NCI-H2029 (cell line): ENCODE data around the gene INF2.
"Not testable (repeated sequence)": the region's sequence is repeated elsewhere in the genome, so short reads cannot be mapped to it uniquely, and the experiment has no call there.

Experiments used
- DNase-seq: peaks from one replicate; lab custom pipeline; 2025; lab: John Stamatoyannopoulos, UW

The INF2 gene

GRCh38 chr14:104657101-104657524, 32.3 kb upstream of the INF2 start:
- no peak for DNase-seq

- no peak for DNase-seq
Measured at GRCh38 chr14:104657563-104658324, 31.7 kb upstream of the INF2 start.

- DNase-seq = no peak
Measured at GRCh38 chr14:104658325-104658712, 31.1 kb upstream of the INF2 start.

GRCh38 chr14:104659146-104659545, 30.3 kb upstream of the INF2 start:
- no peak for DNase-seq

GRCh38 chr14:104659764-104660523, 29.5 kb upstream of the INF2 start:
- no peak for DNase-seq

GRCh38 chr14:104660597-104660996, 28.8 kb upstream of the INF2 start:
- no peak for DNase-seq

GRCh38 chr14:104661086-104661485, 28.3 kb upstream of the INF2 start:
- no peak for DNase-seq

- not testable (repeated sequence) for DNase-seq
Measured at GRCh38 chr14:104661528-104662157, 27.8 kb upstream of the INF2 start.

- not testable (repeated sequence) for DNase-seq
Measured at GRCh38 chr14:104662472-104662871, 26.9 kb upstream of the INF2 start.

- DNase-seq = no peak
Measured at GRCh38 chr14:104664107-104664506, 25.3 kb upstream of the INF2 start.

GRCh38 chr14:104664588-104664987, 24.8 kb upstream of the INF2 start:
- no peak for DNase-seq

GRCh38 chr14:104665114-104665656, 24.2 kb upstream of the INF2 start:
- DNase-seq = no peak

- DNase-seq = no peak
Measured at GRCh38 chr14:104665657-104666522, 23.5 kb upstream of the INF2 start.

- DNase-seq = not testable (repeated sequence)
Measured at GRCh38 chr14:104666523-104666895, 22.9 kb upstream of the INF2 start.

- DNase-seq = no peak
Measured at GRCh38 chr14:104666981-104667380, 22.4 kb upstream of the INF2 start.

GRCh38 chr14:104669697-104670096, 19.7 kb upstream of the INF2 start:
- DNase-seq = no peak

- not testable (repeated sequence) for DNase-seq
Measured at GRCh38 chr14:104671330-104671977, 18.0 kb upstream of the INF2 start.

- DNase-seq = not testable (repeated sequence)
Measured at GRCh38 chr14:104672119-104672518, 17.3 kb upstream of the INF2 start.

- no peak for DNase-seq
Measured at GRCh38 chr14:104673481-104673880, 15.9 kb upstream of the INF2 start.

GRCh38 chr14:104675447-104675846, 14.0 kb upstream of the INF2 start:
- no peak for DNase-seq

GRCh38 chr14:104676130-104676693, 13.2 kb upstream of the INF2 start:
- DNase-seq = no peak
